Peyer's patch (tissue), 4 donors: ENCODE measurements around the gene LTBP1.

Source experiments
- CTCF ChIP-seq, 6 experiments: fragments of 450-650 bp in 4 of 6; fragments of 200-600 bp in 2 of 6; sonication (generic) in 1 of 6; IDR thresholded peaks; one replicate each; pipeline ENCODE4 v1.5.1; 2017 to 2019; ENCODE audit warnings: antibody characterized with exemption in 6 of 6, mild to moderate bottlenecking in 3 of 6, moderate library complexity in 1 of 6
- POLR2A ChIP-seq, 2 donors: fragments of 450-650 bp; IDR thresholded peaks; one replicate each; pipeline ENCODE4 v1.5.1; 2017; ENCODE audit warnings: antibody characterized with exemption in 2 of 2, mild to moderate bottlenecking in 2 of 2, moderate library complexity in 2 of 2

GRCh38 chr2:32986480-32986879 is 39.7 kb downstream of the LTBP1 start:
- TF ChIP-seq CTCF (IDR thresholded peaks at IDR 0.05) (no peak), POLR2A (IDR thresholded peaks at IDR 0.05) (no peak)
